ENCODE results near the gene PARD6G.

- TF ChIP-seq CTCF (IDR thresholded peaks at IDR 0.05) (no peak), POLR2A (IDR thresholded peaks at IDR 0.05) (no peak)
Measured at GRCh38 chr18:80208620-80209019, 38.7 kb downstream of the PARD6G start.
